Neutrophil (primary cell): ENCODE results near the gene EOGT.

Experiments used
- H3K27ac ChIP-seq: fragments of 200-600 bp; sonication (generic); 2 replicates; pipeline ENCODE4 v1.5.1; 2016; ENCODE audit warnings: mild to moderate bottlenecking, moderate library complexity
- H3K27me3 ChIP-seq: fragments of 200-600 bp; sonication (generic); 2 replicates; pipeline ENCODE4 v1.6.0; 2016; ENCODE audit warnings: mild to moderate bottlenecking
- H3K36me3 ChIP-seq: fragments of 200-600 bp; sonication (generic); 2 replicates; pipeline ENCODE4 v1.5.1; 2017
- H3K4me1 ChIP-seq, 2 experiments: fragments of 200-600 bp in 1 of 2; sonication (generic) in 1 of 2; 1 replicate in 1 of 2; 2 replicates in 1 of 2; pipeline versions ENCODE4 v1.5.1 to v1.6.1; 2013 to 2016; ENCODE audit warnings: low read depth in 1 of 2, low read length in 1 of 2, mild to moderate bottlenecking in 1 of 2, moderate library complexity in 1 of 2; ENCODE audit not compliant: control insufficient read depth in 1 of 2, insufficient read depth in 1 of 2
- H3K4me3 ChIP-seq, 2 experiments: fragments of 200-600 bp in 1 of 2; sonication (generic) in 1 of 2; 1 replicate in 1 of 2; 2 replicates in 1 of 2; pipeline ENCODE4 v1.5.1; 2013 to 2016; ENCODE audit warnings: low read depth in 1 of 2, low read length in 1 of 2, mild to moderate bottlenecking in 1 of 2, moderate library complexity in 1 of 2
- H3K9me3 ChIP-seq: fragments of 200-600 bp; sonication (generic); 2 replicates; pipeline ENCODE4 v1.5.1; 2016
- CTCF ChIP-seq: fragments of 200-600 bp; sonication (generic); IDR thresholded peaks from 2 replicates; pipeline ENCODE4 v1.5.1; 2016; ENCODE audit warnings: antibody characterized with exemption

Gene EOGT

GRCh38 chr3:68986496-68987208, 26.8 kb downstream of the EOGT start:
- Histone ChIP-seq H3K4me1 (no peaks in the 10 kb centered on the region), H3K36me3 (peaks cover 17% of the 10 kb centered on the region), H3K27ac (no peak overlapping the region), H3K4me3 (no peak overlapping the region), H3K27me3 (no peaks in the 10 kb centered on the region), H3K9me3 (no peaks in the 10 kb centered on the region)
- no peak for TF ChIP-seq CTCF

DNA sequence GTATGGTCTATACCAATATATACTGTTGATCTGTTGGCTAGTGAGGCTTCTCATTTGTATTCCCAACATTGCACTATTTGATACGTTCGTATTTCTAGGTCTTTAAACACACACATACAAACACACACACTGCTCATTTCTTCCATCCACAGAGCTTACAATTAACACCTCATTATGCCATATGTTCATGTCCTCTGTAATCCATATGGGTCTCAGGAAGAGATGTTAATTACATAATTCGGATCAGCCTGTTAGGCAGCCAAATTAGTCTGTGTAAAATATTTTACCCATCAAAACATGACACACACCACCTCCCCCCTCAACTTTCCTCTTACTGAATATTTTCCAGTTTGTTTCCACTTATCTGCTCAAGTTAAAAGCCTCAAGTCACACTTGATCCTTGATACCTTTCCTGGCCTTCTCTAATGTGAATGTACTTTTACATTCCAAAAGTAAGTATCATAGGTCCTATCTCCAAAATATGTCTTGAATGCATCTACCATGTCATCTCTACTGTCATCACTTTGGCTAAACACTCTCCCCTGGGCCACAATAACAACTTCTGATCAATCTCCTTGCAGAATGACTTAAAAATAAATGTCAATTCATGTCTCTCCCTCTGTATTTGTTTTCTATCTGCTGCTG, 28.2 kb downstream of the EOGT start:
- no peaks in the 10 kb centered on the region for H3K4me1 ChIP-seq
- TF ChIP-seq CTCF: no peak
- H3K36me3 ChIP-seq: peaks cover 27% of the 10 kb centered on the region

GRCh38 chr3:68984011-68984530, 29.4 kb downstream of the EOGT start:
- Histone ChIP-seq H3K4me3 (no peak overlapping the region), H3K9me3 (no peaks in the 10 kb centered on the region), H3K36me3 (peaks cover 29% of the 10 kb centered on the region), H3K4me1 (no peaks in the 10 kb centered on the region), H3K27ac (no peak overlapping the region), H3K27me3 (no peaks in the 10 kb centered on the region)
- TF ChIP-seq CTCF: no peak

More for the DNA sequence above, 28.2 kb downstream of the EOGT start:
- Histone ChIP-seq H3K27me3 (no peaks in the 10 kb centered on the region), H3K4me3 (no peak overlapping the region), H3K9me3 (no peaks in the 10 kb centered on the region), H3K27ac (no peak overlapping the region)

GRCh38 chr3:68977486-68978167, 35.9 kb downstream of the EOGT start:
- no peak for TF ChIP-seq CTCF
- no peak overlapping the region for H3K4me3 ChIP-seq
- no peaks in the 10 kb centered on the region for H3K4me1 ChIP-seq
- H3K27ac ChIP-seq: no peak overlapping the region
- no peaks in the 10 kb centered on the region for H3K9me3 ChIP-seq
- peaks cover 39% of the 10 kb centered on the region for H3K36me3 ChIP-seq
- no peaks in the 10 kb centered on the region for H3K27me3 ChIP-seq

- H3K4me1 ChIP-seq: no peaks in the 10 kb centered on the region
- H3K4me3 ChIP-seq: no peak overlapping the region
- H3K27me3 ChIP-seq: peaks cover 22% of the 10 kb centered on the region
- no peak overlapping the region for H3K27ac ChIP-seq
- TF ChIP-seq CTCF: no peak
- no peaks in the 10 kb centered on the region for H3K9me3 ChIP-seq
- peaks cover 24% of the 10 kb centered on the region for H3K36me3 ChIP-seq
Measured at GRCh38 chr3:68974711-68975110, 38.8 kb downstream of the EOGT start.
